SU-DHL-6 (cell line): Measurements from ENCODE around the gene MCAM.
A peak's percentile ranks its signal among the peaks of the same experiment; 100 is the strongest.

Source experiments
- EZH2phosphoT487 ChIP-seq: fragments of 200-600 bp; sonication (generic), shearing (Covaris generic); conservative IDR thresholded peaks from 2 replicates; pipeline ENCODE4 v1.6.1; 2018; ENCODE audit warnings: mild to moderate bottlenecking, antibody characterized with exemption, low read length, moderate library complexity, mixed read lengths
- TF ChIP-seq, protein P1 (sequence below): fragments of 200-600 bp; sonication (generic); IDR thresholded peaks from one replicate; pipeline ENCODE4 v1.5.1; 2017; ENCODE audit warnings: antibody characterized with exemption, mild to moderate bottlenecking, low read length, moderate library complexity; ENCODE audit not compliant: insufficient read depth, poor library complexity, severe bottlenecking

GRCh38 chr11:119284344-119285157, 32.4 kb downstream of the MCAM start:
- TF ChIP-seq, protein P1, sequence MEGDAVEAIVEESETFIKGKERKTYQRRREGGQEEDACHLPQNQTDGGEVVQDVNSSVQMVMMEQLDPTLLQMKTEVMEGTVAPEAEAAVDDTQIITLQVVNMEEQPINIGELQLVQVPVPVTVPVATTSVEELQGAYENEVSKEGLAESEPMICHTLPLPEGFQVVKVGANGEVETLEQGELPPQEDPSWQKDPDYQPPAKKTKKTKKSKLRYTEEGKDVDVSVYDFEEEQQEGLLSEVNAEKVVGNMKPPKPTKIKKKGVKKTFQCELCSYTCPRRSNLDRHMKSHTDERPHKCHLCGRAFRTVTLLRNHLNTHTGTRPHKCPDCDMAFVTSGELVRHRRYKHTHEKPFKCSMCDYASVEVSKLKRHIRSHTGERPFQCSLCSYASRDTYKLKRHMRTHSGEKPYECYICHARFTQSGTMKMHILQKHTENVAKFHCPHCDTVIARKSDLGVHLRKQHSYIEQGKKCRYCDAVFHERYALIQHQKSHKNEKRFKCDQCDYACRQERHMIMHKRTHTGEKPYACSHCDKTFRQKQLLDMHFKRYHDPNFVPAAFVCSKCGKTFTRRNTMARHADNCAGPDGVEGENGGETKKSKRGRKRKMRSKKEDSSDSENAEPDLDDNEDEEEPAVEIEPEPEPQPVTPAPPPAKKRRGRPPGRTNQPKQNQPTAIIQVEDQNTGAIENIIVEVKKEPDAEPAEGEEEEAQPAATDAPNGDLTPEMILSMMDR = peak; percentile 31
- TF ChIP-seq EZH2phosphoT487 = no peak
